Cortex of kidney (tissue), 1 donor: Measurements from ENCODE around the gene ACTA2.
"Not testable (repeated sequence)": the region's sequence is repeated elsewhere in the genome, so short reads cannot be mapped to it uniquely, and the experiment has no call there.

ENCODE experiments used
- DNase-seq: peaks from one replicate; lab custom pipeline; 2025; lab: John Stamatoyannopoulos, UW

Gene ACTA2

DNA sequence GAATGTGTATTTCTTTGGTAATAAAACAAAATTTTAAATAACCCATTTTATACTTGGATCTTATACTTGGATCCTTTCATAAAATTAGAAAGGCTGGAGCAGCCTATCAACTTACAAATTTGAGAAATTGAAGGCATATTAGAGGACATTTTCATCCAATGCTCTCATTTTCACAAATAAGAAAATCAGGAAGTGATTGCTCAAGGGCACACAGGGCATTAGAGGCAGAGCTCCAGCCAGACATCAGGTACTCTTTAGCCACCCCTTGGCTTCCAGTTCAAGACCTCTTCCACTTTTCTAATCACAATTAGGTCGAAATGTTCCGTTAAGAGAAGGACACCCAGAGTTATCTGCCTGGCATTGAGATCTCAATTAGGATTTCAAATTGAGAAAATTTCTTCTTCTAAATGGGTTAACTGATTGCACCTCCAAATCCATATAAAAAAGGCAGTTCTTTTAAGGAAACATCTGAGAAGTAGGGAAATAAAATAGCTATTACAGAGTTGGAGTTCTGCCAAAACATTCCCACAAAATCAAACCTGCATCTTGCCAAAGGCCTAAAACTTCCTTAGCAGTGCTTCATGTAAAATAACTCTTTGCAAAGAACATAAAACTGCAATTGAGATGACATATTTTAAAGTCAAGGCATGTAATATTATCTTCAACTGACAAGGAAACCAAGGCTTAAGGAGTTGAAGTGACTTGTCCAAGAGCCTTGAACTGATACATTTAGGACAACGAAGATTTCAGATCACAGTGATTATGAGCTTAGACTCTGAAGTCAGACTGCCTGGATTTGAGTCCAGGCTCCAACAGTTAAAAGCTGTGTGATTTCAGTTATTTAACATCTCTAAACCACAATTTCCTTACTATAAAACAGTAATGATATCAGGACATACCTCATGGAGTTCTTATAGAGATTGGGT lies 2.4 kb downstream of the ACTA2 start:
- DNase-seq, result no peak

DNA sequence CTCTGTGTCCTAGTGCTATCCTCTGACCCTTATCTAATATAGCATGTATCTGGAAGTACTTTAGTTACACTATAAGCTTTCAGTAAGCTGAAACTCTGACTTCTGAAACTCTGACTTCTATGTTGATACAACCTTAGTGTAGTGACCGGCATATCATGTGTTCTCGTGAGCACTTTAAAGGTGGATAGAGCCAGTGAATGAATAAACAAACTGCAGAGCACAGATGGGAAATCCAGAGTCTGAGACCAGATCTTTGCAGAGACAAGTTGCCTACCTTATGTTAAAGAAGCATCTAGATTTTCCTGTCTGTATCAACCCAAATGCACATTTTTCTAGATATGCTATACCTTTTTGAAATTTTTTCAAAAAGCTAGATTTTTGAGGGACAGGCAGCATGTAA lies 3.5 kb downstream of the ACTA2 start:
- no peak for DNase-seq

DNA sequence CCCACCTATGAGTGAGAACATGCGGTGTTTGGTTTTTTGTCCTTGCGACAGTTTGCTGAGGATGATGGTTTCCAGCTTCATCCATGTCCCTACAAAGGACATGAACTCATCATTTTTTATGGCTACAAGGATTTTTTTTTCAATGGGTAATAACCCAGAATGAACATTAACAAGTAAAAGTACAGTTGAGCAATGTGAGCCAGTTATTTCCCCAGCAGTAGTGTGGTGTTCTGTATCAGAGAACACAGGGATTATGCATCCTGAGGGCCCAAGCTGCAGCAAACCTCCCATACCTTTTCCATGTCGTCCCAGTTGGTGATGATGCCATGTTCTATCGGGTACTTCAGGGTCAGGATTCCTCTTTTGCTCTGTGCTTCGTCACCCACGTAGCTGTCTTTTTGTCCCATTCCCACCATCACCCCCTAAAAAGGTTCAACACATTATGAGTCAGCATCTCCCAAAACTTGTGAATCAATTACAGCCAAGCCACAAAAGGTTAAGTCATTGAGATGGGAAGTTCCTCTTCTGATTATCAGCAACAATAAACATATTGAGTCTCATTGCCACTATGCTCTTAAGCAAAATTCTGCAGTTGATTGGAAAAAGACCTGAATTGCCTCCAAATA lies 5.5 kb downstream of the ACTA2 start:
- no peak for DNase-seq

DNA sequence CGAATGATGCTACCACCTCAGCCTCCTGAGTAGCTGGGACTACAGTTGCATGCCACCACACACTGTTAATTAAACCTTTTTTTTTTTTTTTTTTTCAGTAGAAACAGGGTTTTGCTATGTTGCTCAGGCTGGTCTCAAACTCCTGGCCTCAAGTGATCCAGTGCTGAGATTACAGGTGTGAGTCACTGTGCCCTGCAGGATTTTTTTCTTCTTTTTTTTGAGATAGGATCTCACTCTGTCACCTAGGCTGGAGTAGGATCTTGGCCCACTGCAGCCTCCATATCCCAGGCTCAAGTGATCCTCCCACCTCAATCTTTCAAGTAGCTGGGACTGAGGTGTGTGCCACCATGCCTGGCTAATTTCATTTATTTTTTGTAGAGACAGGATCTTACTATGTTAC lies 6.4 kb downstream of the ACTA2 start:
- no peak for DNase-seq

DNA sequence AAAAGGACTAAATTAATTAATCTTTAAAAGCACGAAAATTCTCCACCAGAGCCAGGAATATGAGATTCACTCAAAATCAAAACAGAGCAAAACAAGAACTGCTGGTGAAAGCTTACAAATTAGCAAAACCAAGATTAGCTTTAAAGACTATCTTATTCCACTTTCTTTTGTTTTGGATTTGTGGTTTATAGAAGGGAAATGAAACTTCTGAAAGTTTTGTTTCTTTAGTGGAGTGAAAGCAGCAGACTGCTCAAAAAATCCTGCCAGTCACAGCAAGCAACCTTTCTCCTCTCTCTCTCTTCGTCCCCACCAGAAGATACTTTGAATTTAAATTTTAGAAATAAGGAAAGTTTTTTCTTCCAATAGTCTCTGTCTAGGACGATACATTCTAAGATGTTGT lies 7.8 kb downstream of the ACTA2 start:
- DNase-seq, result no peak

DNA sequence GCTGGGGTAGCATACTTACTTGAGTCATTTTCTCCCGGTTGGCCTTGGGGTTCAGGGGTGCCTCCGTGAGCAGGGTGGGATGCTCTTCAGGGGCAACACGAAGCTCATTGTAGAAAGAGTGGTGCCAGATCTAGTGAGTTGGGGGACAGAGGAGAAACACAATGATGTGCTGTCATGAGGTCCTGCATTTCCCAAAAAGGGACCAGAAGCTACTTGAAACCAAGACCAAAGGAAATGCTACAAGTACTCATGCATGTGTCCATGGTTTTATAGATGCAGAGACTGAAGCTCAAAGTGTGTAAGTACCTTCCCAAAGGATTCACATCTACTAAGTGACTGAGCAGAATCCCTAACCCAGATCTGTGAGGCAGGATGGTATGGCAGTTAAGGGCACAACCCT lies 8.8 kb downstream of the ACTA2 start:
- no peak for DNase-seq

DNA sequence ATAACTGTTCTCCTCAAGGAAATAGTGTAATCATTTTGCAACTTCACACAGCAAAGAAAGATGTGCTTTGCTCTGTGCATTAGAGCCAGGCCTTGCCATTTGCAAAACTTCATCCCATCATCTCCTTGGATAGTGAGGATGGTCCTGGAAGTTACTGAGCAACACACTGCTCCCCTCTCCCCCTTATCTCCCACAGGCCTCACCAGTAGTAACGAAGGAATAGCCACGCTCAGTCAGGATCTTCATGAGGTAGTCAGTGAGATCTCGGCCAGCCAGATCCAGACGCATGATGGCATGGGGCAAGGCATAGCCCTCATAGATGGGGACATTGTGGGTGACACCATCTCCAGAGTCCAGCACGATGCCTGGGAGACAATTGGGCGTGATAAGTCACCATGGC lies 11.5 kb downstream of the ACTA2 start:
- no peak for DNase-seq

DNA sequence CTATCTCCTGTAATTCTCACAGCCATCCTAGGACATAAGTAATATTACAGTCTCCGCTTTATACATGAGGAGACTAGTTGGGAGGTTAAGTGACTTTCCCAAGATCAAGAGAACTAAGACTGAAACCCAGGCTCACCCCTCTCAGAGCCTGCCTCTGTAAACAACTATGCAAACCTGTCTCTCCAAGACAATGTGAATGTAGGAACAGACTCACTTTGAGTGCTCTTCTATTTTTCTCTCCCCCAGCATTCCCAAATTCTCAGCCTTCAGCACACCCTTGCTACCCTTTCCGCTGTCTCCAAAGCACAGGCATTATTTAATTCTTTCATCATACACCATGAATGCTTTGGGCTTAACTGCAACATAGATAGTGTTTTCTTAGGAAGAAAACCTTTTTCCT lies 13.6 kb downstream of the ACTA2 start:
- DNase-seq, result no peak

DNA sequence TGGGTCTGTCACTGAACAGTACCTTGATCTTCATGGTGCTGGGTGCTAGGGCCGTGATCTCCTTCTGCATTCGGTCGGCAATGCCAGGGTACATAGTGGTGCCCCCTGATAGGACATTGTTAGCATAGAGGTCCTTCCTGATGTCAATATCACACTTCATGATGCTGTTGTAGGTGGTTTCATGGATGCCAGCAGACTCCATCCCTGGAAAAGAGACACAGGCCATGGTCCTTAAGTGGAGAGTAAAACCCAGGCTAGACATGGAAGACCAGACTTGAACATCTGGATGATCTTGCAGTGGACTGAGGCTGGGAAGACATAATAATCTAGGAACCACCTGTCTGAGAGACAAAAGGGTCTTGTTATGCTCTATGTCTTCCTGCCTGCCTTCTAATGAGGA lies 14.5 kb downstream of the ACTA2 start:
- no peak for DNase-seq

DNA sequence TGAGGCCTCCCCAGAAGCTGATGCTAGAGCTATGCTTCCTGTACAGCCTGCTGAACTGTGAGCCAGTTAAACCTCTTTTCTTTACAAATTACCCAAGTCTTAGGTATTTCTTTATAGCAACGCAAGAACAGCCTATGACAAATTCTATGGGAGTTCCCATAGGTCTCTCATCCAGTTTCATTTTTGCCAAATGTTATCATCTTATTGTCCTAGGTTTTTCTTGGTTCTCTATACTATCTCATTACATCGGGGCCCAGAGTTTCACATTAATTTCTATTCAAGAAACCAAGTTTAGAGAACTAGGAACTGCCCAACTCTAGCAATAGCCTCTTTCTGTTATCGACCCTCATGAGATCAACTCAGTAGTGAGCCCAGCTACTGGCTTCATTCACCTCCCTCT lies 15.9 kb downstream of the ACTA2 start:
- DNase-seq, result no peak

DNA sequence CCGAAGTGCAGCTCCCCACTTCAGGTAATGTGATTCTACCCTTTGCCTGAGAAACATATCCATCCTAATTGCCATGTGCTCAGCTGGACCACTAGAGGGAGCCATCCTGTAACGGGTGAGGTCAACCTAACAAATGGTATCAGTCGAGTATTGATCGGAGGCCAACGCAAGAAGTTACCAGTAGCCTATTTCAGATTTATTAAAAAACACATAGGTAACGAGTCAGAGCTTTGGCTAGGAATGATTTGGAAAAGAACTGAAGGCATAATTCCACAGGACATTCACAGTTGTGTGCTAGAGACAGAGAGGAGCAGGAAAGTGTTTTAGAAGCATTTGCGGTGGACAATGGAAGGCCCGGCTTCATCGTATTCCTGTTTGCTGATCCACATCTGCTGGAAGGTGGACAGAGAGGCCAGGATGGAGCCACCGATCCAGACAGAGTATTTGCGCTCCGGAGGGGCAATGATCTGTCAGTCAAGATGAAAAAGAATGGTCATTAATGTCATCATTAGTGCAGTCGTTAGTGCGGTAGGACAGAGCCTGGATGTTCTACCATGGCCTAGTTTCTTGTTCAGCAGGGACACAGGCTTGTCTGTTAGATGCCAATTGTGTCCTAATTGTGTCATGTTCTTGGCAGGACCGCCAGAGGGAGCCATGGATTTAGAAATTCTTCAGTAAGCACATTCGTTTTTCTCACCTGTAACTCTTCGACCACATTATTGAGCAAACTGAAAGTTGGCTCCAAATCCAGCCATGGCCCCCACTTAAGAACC lies 17.5 kb downstream of the ACTA2 start:
- DNase-seq, result no peak

DNA sequence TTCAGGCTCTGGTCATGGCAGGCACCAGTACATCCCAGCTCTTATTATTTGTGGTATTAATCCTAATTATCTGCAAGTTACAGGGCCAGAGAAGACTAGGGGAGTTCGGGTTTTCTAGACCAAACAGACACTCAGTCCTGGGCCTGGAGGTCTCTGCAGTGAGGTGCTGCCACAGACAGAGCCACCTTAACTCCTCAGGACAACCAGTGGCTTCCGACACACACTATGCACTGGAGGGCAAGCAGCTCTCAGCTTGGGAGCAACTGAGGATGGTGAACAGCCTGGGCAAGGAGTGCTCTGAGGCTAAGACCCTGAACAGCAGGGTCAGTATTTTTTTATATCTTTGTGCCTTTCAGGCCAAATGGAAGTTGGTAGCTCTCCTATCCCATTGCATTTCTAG lies 19.0 kb downstream of the ACTA2 start:
- no peak for DNase-seq

DNA sequence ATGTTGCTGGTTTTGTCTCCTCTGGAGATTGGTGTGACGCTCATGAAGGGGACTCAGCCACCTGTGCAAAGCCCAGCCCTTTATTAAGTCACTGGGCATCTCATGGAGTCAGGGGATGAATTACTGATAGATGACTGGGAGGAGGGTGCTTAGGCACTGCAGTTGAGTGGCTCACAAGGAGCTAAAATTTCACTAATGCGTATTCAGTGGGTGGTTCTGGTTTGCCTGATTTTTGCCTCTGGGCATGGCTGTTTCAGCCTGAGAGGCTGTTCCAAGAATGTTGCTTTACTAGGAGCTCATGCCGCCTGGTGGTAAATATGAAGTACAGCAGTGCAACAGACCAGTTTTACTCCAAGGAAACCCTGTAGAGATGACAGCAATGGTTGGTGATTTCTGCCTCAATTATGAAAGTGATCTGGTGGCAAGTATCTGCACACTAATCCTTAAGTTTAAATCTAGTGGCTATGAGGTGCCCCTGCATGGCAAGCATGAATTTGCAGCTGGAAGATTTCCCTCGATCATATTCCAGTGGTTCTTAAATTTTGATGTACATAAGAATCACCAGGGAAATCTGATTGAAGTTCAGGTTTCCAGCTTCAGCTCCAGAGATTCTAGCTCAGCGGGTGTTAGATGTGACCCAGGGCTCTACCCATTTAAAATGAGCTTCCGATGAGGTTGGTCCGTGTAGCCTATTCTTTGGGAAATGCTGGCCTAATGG lies 19.9 kb downstream of the ACTA2 start:
- DNase-seq, result no peak

DNA sequence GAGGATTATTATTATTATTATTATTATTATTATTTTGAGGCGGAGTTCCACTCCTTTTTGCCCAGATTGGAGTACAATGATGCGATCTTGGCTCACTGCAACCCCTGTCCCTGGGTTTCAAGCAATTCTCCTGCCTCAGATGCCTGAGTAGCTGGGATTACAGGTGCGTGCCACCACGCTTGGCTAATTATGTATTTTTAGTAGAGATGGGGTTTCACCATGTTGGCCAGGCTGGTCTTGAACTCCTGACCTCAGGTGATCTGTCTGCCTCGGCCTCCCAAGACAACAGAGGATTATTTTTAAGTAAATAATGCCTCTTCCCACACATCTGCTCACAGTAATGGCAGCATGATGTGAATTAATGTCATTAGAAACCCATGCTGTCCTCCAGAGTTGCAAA lies 20.5 kb downstream of the ACTA2 start:
- DNase-seq, result not testable (repeated sequence)

DNA sequence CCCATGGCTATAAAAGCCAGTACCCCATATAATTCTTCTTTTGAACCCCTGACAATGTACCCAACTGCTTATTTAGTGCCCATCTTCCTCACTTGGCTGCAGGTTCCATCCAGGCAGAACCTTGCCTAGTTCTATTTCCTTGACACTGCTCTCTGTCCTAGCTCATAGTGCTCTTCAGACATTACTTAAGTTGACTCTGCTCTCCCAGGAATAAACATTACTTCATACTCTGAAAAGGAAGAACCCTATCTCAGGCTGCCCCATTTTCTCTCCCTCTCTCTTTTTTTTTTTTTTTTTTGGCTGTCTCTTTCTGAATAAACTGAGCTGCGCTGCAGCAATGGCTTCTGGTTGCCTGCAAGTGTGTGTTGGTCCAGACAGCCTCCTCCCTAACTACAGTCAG lies 21.0 kb downstream of the ACTA2 start:
- no peak for DNase-seq

DNA sequence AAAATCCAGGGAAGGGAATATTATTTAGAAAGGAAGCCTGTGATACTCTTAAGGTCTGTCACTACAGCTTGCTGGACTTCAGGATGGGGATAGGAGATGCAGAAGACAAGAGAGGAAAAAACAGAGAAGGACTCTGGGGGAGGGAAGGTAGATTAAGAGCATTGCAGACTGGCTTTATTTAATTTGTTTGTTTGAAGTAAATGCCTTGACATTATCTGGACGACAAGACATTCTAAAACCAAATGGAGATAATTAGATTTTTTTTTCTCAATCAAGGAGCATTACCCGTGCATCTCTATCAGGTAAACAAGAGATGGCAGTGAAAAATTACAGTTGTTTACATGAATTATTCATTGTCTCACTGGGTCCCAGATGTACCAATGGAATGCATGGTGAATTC lies 24.3 kb downstream of the ACTA2 start:
- no peak for DNase-seq

DNA sequence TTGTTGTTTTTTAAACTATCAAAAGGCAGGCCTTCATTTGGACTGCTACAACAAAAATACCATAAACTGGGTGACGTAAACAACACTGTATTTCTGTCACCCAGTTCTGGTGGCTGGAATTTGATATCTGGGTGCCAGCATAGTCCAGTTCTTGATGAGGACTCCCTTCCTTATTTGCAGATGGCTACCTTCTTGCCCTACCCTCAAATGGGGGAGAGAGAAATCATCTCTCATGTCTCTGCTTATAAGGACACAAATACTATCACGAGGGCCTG lies 25.2 kb downstream of the ACTA2 start:
- DNase-seq, result no peak

DNA sequence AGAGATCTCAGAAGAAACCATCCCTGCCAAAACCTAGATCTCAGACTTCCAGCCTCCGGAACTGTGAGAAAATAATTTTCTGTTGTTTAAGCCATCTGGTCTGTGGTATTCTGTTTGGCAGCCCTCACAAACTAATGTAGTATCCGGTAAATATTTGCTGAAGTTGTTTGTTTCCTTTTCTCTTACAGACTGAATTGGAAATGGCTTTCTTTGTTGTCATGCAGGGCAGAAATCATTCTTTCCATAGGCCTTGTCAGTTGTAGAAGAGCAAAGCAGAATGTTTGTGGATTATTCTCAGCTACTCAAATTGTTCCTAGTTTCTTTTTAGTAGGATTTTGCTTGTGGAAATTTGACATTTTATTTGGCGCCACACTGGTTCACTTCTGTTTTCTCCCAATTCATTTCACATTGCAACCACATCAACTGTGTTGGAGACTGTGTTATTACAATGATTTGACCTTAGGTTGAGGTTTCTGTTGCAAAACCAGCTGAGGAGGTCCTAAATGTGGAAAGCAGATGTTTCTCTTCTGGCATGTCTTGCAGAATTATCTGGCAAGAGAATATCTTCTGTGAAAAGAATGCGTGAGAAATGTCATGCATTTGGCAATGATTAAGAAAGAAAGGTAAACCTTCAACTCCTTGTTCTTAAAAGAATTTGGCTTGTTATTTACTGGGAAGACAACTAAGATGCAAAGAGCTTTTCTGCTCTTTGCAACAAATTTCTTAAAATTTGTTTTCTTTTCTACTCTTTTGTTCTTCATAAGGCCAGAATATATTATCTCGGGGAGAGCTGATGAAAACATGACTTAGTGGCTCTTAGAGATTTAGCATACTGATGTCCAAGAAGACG lies 25.8 kb downstream of the ACTA2 start:
- no peak for DNase-seq

DNA sequence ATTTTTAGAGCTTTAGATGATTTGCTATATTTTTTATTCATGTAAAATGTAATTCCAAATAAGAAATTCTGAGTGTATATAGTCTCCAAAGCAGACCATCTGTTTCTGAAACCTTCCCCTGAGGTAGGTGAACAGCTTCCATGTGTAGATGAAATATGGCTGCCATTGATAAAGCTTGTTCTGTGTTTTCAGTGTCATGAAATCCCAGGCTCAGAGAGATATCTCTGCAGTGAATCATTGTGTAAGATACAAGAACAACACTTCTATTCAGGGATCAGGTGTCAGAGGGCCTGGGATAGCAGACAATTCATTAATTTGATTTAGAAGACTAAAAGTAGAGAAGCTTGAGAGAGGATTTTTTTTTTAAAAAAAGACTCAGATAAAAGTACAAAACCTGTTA lies 29.1 kb downstream of the ACTA2 start:
- DNase-seq, result no peak

DNA sequence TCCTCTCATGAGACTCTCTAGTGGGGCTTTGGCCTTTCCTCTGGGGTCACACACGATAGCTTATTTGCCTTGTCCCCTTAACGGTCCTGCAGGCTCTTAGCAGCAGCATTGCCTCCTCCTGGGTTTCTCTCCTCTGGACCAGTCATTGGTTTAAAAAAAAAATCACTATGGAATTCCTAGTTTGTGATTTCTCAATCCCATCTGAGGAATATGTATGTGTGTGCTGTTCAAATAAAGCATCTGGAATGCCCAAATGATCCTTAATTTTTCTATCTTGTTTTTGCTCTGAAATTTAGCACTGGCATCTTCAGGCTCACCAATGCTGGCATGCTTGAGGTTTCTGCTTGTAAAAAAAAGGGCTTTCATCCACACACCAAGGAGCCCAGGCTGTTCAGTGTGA lies 30.5 kb downstream of the ACTA2 start:
- DNase-seq, result no peak

DNA sequence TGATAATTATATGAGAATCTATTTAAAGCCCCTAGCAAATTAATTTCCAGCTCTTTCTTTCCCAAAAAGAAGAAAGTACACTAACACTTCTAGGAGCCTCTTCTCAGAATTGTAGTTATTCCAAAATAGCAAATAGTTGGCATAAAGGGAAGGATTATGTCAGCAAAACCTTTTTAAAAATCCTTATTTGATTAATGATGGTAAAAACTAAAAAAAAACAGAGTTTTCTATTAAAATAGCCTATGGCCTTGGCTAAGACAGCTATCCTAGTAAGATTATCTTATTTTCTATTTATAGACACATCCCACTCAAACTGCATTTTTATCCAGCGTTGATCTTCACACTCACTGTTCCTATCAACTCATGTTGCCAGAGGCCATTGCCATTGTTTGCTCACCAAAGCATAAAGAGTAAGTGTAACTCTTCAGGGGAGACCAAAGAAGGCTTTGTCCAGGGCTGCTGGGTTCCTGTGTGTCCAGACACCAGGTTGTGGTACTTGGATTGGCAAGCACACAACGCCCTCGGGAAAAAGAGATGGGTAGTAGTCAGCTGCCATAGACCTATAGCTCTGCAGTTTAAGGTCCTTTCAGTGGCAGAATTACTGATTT lies 31.5 kb downstream of the ACTA2 start:
- no peak for DNase-seq
